ENCODE results near the gene HGFAC.

HGFAC gene

GRCh38 chr4:3441501-3442459 lies at the start of gene HGFAC:
HGFAC (plus strand) TSS chr4:3441968; CDS start chr4:3442002, 34 bp downstream.
- H3K4me1 Mint-ChIP-seq (ENCODE audit: low read depth) = no peaks in the 10 kb centered on the region
- no peak within 1 kb of the TSS for H3K4me3 Mint-ChIP-seq
- H3K27ac Mint-ChIP-seq = no peak within 1 kb of the TSS
- no peaks in the 10 kb centered on the region for H3K9me3 Mint-ChIP-seq
- no peaks in the 10 kb centered on the region for H3K27me3 Mint-ChIP-seq
- no peaks in the 10 kb centered on the region for H3K36me3 Mint-ChIP-seq (ENCODE audit: low read depth)

DNA sequence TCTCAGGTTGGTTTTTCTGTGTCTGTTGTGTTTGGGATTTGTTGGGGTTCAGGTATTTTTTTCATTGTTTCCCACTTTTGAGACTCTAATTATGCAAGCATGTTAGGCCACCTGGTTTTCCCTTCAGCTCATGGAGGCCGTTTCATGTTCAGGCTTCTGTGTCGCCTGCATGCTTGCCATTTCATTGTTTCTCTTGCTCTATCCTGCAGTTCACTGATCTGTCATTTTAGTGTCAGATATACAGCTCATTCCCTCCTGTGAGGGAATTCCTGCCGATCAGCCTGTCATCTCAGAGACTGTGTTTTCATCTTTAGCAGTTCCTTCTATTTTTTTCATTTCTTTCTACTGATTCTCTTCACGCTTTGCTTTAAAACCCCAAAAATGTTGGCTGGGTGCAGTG lies 49.4 kb upstream of the HGFAC start:
- Mint-ChIP-seq H3K4me3 (no peak overlapping the region), H3K27ac (no peak overlapping the region), H3K36me3 (ENCODE audit: low read depth) (no peaks in the 10 kb centered on the region), H3K27me3 (no peaks in the 10 kb centered on the region), H3K4me1 (ENCODE audit: low read depth) (peaks cover 15% of the 10 kb centered on the region), H3K9me3 (no peaks in the 10 kb centered on the region)

DNA sequence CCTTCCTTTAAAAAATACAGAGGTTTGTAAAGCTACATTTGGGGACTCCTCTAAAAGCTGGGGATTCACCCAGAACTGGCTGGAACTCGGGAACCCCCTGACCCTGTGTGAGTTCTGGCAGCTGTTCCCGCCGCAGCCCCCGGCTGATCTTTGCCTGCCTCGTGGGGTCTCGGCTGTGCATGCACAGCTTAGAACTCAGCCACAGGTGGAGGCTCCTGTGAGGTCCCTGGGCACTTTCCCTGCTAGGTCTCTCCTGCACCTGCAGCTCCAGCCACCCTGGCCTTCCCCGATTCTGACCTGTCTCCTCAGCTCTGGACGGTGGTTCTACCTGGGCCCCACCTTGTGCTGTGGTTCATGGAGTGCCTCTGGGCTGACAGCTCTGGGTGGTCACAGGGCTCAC lies 48.6 kb upstream of the HGFAC start:
- Mint-ChIP-seq H3K4me3 (no peak overlapping the region), H3K36me3 (ENCODE audit: low read depth) (no peaks in the 10 kb centered on the region), H3K4me1 (ENCODE audit: low read depth) (peaks cover 12% of the 10 kb centered on the region), H3K27ac (no peak overlapping the region), H3K9me3 (no peaks in the 10 kb centered on the region), H3K27me3 (no peaks in the 10 kb centered on the region)

DNA sequence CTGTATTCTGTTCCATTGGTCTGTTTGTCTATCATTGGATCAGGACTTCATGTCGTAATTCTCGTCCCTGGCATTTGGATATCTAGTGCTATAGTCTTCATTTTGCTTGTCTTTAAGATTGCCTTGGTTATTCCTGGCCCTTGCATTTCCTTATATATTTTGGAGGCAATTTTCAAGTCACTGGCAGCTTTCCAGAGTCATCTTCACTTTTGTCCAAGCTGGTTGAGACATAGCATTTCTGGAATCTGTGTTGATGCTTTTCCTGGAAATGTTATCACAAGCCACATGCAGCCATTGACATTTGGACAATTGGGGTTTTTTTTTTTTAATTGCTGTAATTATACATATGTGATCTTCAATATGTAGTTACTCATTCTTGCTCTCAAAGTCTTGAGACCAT lies 45.2 kb upstream of the HGFAC start:
- H3K27me3 Mint-ChIP-seq = no peaks in the 10 kb centered on the region
- H3K4me1 Mint-ChIP-seq (ENCODE audit: low read depth) = no peaks in the 10 kb centered on the region
- H3K27ac Mint-ChIP-seq = no peak overlapping the region
- no peak overlapping the region for H3K4me3 Mint-ChIP-seq
- no peaks in the 10 kb centered on the region for H3K36me3 Mint-ChIP-seq (ENCODE audit: low read depth)
- H3K9me3 Mint-ChIP-seq = no peaks in the 10 kb centered on the region

- Mint-ChIP-seq H3K9me3 (no peaks in the 10 kb centered on the region), H3K27ac (no peak overlapping the region), H3K4me3 (no peak overlapping the region), H3K36me3 (ENCODE audit: low read depth) (no peaks in the 10 kb centered on the region), H3K27me3 (no peaks in the 10 kb centered on the region), H3K4me1 (ENCODE audit: low read depth) (peaks cover under 1% of the 10 kb centered on the region)
These were observed 44.6 kb upstream of the HGFAC start for GRCh38 chr4:3397128-3397527.

DNA sequence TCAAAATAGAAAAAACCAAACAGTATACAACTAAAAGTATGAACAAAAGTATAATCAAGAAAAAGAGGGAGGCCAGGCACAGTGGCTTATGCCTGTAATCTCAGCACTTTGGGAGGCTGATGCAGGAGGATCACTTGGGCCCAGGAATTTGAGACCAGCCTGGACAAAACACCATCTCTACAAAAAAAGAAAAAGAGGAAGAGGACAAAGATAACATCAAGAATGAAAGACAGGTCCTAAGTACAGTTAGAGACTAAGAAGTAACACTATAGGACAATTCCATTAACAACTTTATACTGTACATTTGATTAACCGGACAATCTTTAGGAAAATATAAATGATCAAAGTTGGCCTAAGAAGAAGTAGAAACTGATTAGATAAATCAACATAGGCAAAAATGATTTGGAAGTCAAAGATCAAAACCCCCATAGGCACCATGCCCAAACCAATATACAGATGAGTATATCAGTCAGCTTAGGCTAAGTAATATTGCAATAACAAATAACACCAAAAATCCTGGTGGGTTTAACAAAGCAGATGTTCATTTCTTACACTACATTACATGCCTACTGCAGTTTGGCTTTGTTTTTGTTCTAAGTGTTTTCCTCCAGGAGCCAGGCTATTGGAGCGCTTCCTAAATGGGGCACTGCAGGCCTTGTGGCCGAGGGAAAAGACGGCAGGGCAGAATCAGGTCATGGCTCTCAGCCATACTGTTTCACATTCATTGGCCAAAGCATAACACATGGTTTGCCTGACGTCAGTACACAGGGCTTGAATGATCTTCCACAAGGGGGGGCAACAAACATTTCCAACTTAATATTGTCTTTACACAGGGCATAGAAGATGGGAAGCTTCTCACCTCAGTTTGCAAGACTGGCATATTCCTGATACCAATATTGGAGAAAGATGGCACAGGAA lies 42.2 kb upstream of the HGFAC start:
- no peak overlapping the region for H3K27ac Mint-ChIP-seq
- H3K9me3 Mint-ChIP-seq = no peaks in the 10 kb centered on the region
- no peaks in the 10 kb centered on the region for H3K36me3 Mint-ChIP-seq (ENCODE audit: low read depth)
- no peaks in the 10 kb centered on the region for H3K27me3 Mint-ChIP-seq
- H3K4me1 Mint-ChIP-seq (ENCODE audit: low read depth) = peaks cover 12% of the 10 kb centered on the region
- no peak overlapping the region for H3K4me3 Mint-ChIP-seq

- Mint-ChIP-seq H3K27ac (no peak overlapping the region), H3K4me3 (no peak overlapping the region), H3K27me3 (no peaks in the 10 kb centered on the region), H3K9me3 (no peaks in the 10 kb centered on the region), H3K4me1 (ENCODE audit: low read depth) (peaks cover 12% of the 10 kb centered on the region), H3K36me3 (ENCODE audit: low read depth) (no peaks in the 10 kb centered on the region)
These were observed 40.2 kb upstream of the HGFAC start for GRCh38 chr4:3401436-3402171.

GRCh38 chr4:3402491-3403347 lies 39.0 kb upstream of the HGFAC start:
- no peaks in the 10 kb centered on the region for H3K9me3 Mint-ChIP-seq
- H3K4me3 Mint-ChIP-seq = no peak overlapping the region
- H3K27me3 Mint-ChIP-seq = no peaks in the 10 kb centered on the region
- H3K36me3 Mint-ChIP-seq (ENCODE audit: low read depth) = no peaks in the 10 kb centered on the region
- H3K27ac Mint-ChIP-seq = no peak overlapping the region
- peaks cover 12% of the 10 kb centered on the region for H3K4me1 Mint-ChIP-seq (ENCODE audit: low read depth)

DNA sequence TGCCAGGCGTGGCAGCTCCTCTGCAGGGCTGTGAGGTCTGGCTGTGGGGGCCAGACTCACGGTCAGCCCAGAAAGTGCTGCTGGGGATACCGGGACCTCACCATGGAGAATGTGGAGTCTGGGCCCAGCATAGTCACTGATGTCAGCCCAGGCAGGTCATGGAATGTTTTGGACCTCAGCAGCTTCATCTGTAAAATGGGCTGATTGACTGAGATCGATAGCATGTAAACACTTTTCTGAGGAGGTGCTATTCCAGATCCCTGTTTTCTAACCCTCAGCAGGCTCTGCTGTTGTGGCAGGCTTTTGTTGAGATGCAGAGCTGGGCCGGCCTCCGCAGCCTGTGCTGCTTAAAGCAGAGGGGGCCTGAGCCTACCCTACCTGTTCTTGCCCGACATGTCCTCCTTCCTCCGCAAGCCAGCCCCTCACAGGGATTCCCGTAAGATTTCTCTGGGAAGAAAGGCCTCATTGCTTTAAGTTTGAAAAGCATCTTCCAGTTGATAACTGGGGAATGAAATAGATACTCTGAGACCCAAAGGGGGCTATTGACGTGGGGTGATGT lies 38.3 kb upstream of the HGFAC start:
- Mint-ChIP-seq H3K4me1 (ENCODE audit: low read depth) (peaks cover 12% of the 10 kb centered on the region), H3K4me3 (no peak overlapping the region), H3K27me3 (no peaks in the 10 kb centered on the region), H3K27ac (no peak overlapping the region), H3K36me3 (ENCODE audit: low read depth) (no peaks in the 10 kb centered on the region), H3K9me3 (no peaks in the 10 kb centered on the region)

DNA sequence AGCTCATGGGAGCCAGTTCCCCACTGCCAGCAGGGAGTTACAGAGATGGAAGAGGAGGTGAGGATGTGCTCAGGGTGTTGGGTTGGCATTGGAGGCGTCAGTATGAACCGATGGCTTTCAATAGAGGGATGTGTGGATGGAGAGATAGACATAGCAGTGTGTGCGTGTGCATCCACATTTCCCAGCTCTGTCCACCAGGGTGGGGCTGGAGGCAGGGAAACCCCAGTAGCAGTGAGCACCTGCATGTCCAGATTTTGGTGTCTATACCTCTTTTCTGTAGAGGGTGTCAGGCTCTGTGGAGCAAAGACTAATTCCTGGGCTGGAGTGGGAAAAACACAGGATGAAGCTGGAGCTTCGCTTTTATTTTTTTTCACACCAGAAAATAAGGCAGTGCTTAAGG lies 37.2 kb upstream of the HGFAC start:
- Mint-ChIP-seq H3K36me3 (ENCODE audit: low read depth) (no peaks in the 10 kb centered on the region), H3K9me3 (no peaks in the 10 kb centered on the region), H3K27ac (no peak overlapping the region), H3K4me3 (no peak overlapping the region), H3K27me3 (no peaks in the 10 kb centered on the region), H3K4me1 (ENCODE audit: low read depth) (peaks cover 12% of the 10 kb centered on the region)

- Mint-ChIP-seq H3K9me3 (no peaks in the 10 kb centered on the region), H3K27me3 (no peaks in the 10 kb centered on the region), H3K36me3 (ENCODE audit: low read depth) (no peaks in the 10 kb centered on the region), H3K4me3 (no peak overlapping the region), H3K4me1 (ENCODE audit: low read depth) (peaks cover 12% of the 10 kb centered on the region), H3K27ac (no peak overlapping the region)
These were observed 36.6 kb upstream of the HGFAC start for GRCh38 chr4:3405176-3405575.

DNA sequence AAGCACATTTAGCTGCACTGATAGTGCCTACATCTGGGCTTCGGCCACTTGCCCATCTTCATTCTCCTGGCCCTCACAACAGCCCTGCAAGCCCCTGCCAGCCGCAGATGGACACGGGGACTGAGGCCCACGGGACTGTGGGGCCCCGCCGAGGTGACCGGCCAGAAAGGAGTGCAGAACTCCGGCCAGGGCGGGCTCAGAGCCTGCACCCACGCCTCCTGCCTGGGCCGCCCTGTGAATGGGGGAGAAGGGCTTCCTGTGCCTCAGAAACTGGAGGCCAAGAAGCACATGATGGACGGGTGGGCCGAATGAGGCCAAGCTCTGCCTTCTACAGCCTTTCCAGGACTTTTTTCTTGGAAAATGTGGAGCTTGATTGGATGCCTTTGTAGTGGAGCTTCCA lies 35.7 kb upstream of the HGFAC start:
- no peaks in the 10 kb centered on the region for H3K36me3 Mint-ChIP-seq (ENCODE audit: low read depth)

DNA sequence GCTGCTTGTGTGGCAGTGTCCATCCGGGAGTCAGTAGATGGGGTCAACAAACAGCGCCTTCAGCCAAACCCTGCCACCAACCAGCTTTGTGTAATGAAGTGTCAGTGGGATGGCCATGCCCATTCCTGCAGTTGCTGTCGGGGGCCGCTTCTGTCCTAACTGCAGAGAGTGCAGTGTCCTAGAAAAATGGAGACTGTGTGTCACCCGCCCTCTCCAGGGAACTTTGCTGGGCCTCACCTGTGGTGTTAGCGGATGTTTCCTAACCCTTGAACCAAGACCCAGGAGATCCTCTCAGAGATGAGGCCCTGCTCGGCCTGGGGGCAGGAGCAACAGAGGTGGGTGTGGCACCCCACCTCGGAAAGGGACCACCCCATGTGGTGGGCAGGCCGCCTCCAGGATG lies 35.3 kb upstream of the HGFAC start:
- Mint-ChIP-seq H3K27me3 (no peaks in the 10 kb centered on the region), H3K27ac (no peak overlapping the region), H3K4me1 (ENCODE audit: low read depth) (peaks cover 12% of the 10 kb centered on the region), H3K4me3 (no peak overlapping the region), H3K36me3 (ENCODE audit: low read depth) (no peaks in the 10 kb centered on the region), H3K9me3 (no peaks in the 10 kb centered on the region)

More for the DNA sequence above, 35.7 kb upstream of the HGFAC start:
- Mint-ChIP-seq H3K9me3 (no peaks in the 10 kb centered on the region), H3K4me3 (no peak overlapping the region), H3K27ac (no peak overlapping the region), H3K27me3 (no peaks in the 10 kb centered on the region), H3K4me1 (ENCODE audit: low read depth) (peaks cover 12% of the 10 kb centered on the region)
